DND-41 (cell line): ENCODE data around the gene FAM241B.

Source experiments
- ATAC-seq: fragments of 200-7000 bp; cut with Tn5 transposase; 3 replicates; pipeline ENCODE4 v1.9.1; 2021; ENCODE audit warnings: low read depth; ENCODE audit not compliant: insufficient read depth
- DNase-seq: peaks from one replicate; pipeline ENCODE4 v3.0.0-alpha.2; 2020
- H2AFZ ChIP-seq: 2 replicates; pipeline ENCODE4 v1.6.0; 2012; ENCODE audit warnings: low read depth, low read length
- H3K27ac ChIP-seq: 2 replicates; pipeline ENCODE4 v1.5.1; 2012; ENCODE audit warnings: low read length, inconsistent platforms
- H3K27me3 ChIP-seq: fragments of 200-600 bp; sonication (generic); 2 replicates; pipeline ENCODE4 v1.6.0; 2012; ENCODE audit warnings: low read length, mild to moderate bottlenecking, inconsistent platforms; ENCODE audit not compliant: insufficient read depth, poor library complexity
- H3K36me3 ChIP-seq: 2 replicates; pipeline ENCODE4 v1.5.1; 2012; ENCODE audit warnings: low read length, inconsistent platforms; ENCODE audit not compliant: insufficient read depth
- H3K4me1 ChIP-seq: 2 replicates; pipeline ENCODE4 v1.5.1; 2012; ENCODE audit warnings: mild to moderate bottlenecking, low read length; ENCODE audit not compliant: insufficient read depth
- H3K4me2 ChIP-seq: 2 replicates; pipeline ENCODE4 v1.6.0; 2012; ENCODE audit warnings: mild to moderate bottlenecking, moderate library complexity, low read length, inconsistent platforms; ENCODE audit not compliant: insufficient read depth
- H3K4me3 ChIP-seq, 2 experiments: fragments of 200-600 bp in 1 of 2; shearing (Covaris generic) in 1 of 2; 2 replicates each; pipeline ENCODE4 v1.5.1; 2012 to 2016; ENCODE audit warnings: inconsistent platforms in 2 of 2, low read length in 2 of 2, mild to moderate bottlenecking in 2 of 2, low read depth in 1 of 2, moderate library complexity in 1 of 2
- H3K79me2 ChIP-seq: 2 replicates; pipeline ENCODE4 v1.6.0; 2012; ENCODE audit warnings: low read length, inconsistent platforms; ENCODE audit not compliant: insufficient read depth
- H3K9ac ChIP-seq: 2 replicates; pipeline ENCODE4 v1.6.0; 2012; ENCODE audit warnings: low read depth, mild to moderate bottlenecking, inconsistent platforms, low read length, moderate library complexity
- H3K9me3 ChIP-seq: 2 replicates; pipeline ENCODE4 v1.5.1; 2012; ENCODE audit warnings: low read length, moderate library complexity, mild to moderate bottlenecking, inconsistent platforms; ENCODE audit not compliant: insufficient read depth, severe bottlenecking
- H4K20me1 ChIP-seq: 2 replicates; pipeline ENCODE4 v1.6.0; 2012; ENCODE audit warnings: low read length; ENCODE audit not compliant: insufficient read depth
- EZH2 ChIP-seq: IDR thresholded peaks from 3 replicates; pipeline ENCODE4 v1.6.1; 2012; ENCODE audit warnings: borderline replicate concordance, low read depth, mild to moderate bottlenecking, moderate library complexity, low read length, inconsistent platforms; ENCODE audit not compliant: severe bottlenecking
- TF ChIP-seq, protein P1 (sequence below): IDR thresholded peaks from 2 replicates; pipeline ENCODE4 v1.5.1; 2012; ENCODE audit warnings: borderline replicate concordance, low read length, moderate library complexity, mild to moderate bottlenecking; ENCODE audit not compliant: poor library complexity, severe bottlenecking; ENCODE audit errors: extremely low read depth

FAM241B gene, protein sequence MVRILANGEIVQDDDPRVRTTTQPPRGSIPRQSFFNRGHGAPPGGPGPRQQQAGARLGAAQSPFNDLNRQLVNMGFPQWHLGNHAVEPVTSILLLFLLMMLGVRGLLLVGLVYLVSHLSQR

DNA sequence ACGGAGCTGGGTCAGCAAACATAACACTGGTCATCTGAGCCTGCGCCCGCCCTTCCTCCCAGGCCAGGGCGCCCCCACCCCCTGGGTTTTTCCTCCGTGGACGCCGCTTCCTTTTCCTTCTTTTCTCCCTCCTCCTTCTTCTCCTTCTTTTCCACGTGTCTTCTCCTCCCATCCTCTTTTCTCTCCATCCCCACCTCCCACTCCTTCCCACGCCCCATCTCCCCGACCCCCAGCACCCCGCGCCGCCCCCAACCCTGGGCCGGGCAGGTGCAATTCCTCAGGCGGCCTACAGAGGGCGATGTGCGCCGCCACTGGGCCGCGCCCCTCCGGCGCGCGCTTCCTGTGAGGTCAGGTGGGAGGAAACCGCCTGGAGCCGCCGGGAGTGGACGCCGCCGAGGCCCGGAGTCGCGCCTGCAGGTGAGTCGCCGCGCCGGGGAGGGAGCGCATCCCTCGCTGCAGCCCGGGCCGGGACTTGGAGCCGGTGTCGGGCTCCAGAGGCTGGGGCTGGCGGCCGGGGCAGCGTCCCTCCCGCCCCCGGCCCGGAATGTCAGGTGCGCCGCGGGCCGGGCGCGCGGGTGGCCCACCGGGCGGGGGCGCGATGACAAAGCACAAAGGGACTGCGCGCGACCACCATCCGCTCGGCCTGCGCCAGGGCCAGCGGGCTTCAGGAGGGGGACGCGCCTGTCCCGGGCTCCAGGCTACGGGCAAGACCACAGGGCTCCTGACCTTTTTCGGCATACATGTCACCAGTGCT is at the start of gene FAM241B:
FAM241B (plus strand) TSS at position 351 of the 754 bp plus-strand sequence. CDS start 1,497 bp downstream, outside the sequence.
- Histone ChIP-seq H2AFZ (no peak within 1 kb of the TSS), H3K4me1 (no peaks in the 10 kb centered on the region), H3K9ac (no peak within 1 kb of the TSS), H3K4me2 (no peak within 1 kb of the TSS), H3K4me3 (no peak within 1 kb of the TSS), H3K27me3 (no peaks in the 10 kb centered on the region), H3K36me3 (no peaks in the 10 kb centered on the region), H3K79me2 (no peaks in the 10 kb centered on the region), H4K20me1 (no peaks in the 10 kb centered on the region; the same call in 1 of the 2 replicates), H3K9me3 (no peaks in the 10 kb centered on the region), H3K27ac (no peak within 1 kb of the TSS)
- ATAC-seq (no peak), DNase-seq (no peak)
- TF ChIP-seq, protein P1, sequence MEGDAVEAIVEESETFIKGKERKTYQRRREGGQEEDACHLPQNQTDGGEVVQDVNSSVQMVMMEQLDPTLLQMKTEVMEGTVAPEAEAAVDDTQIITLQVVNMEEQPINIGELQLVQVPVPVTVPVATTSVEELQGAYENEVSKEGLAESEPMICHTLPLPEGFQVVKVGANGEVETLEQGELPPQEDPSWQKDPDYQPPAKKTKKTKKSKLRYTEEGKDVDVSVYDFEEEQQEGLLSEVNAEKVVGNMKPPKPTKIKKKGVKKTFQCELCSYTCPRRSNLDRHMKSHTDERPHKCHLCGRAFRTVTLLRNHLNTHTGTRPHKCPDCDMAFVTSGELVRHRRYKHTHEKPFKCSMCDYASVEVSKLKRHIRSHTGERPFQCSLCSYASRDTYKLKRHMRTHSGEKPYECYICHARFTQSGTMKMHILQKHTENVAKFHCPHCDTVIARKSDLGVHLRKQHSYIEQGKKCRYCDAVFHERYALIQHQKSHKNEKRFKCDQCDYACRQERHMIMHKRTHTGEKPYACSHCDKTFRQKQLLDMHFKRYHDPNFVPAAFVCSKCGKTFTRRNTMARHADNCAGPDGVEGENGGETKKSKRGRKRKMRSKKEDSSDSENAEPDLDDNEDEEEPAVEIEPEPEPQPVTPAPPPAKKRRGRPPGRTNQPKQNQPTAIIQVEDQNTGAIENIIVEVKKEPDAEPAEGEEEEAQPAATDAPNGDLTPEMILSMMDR = peak; percentile 54
- TF ChIP-seq EZH2 = no peak

DNA sequence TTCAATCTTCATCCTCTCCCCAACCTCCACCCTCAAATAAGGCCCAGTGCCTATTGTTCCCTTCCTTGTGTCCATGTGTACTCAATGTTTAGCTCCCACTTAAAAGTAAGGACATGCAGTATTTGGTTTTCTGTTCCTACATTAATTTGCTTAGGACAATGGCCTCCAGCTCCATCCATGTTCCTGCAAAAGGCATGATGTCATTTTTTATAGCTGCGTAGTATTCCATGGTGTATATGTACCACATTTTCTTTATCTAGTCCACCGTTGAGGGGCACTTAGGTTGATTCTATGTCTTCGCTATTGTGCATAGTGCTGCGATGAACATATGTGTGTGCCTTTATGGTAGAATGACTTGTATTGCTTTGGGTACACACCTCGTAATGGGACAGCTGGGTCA is 49.6 kb upstream of the FAM241B start:
- Histone ChIP-seq H3K79me2 (no peaks in the 10 kb centered on the region), H3K36me3 (no peaks in the 10 kb centered on the region), H3K27ac (no peak overlapping the region), H3K27me3 (no peaks in the 10 kb centered on the region), H2AFZ (no peak overlapping the region), H3K4me1 (no peaks in the 10 kb centered on the region), H3K9ac (no peak overlapping the region), H3K4me2 (no peak overlapping the region), H3K4me3 (no peak overlapping the region), H3K9me3 (no peaks in the 10 kb centered on the region), H4K20me1 (no peaks in the 10 kb centered on the region)
- ATAC-seq (no peak), DNase-seq (no peak)
- TF ChIP-seq, protein P1 = no peak
- TF ChIP-seq EZH2 = no peak

DNA sequence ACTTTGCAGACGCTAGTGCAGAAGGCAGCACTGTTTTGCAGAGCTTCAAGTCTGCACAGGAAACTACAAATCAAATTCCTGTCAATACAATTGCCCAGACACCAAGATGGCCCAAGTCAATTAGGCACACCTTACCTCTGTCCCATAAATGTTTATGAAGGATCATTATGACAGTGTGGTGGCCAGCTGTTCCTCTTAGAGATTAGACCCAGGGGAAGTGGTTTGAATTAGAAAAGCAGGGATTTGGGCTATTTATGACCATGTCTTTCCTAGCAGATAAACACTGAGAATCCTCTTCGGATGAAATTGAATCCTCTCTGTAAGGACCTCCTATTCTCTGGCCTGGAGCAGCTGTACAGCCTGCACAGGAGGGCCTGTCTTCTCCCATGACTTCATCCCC is 46.9 kb upstream of the FAM241B start:
- DNase-seq (no peak), ATAC-seq (no peak)
- Histone ChIP-seq H2AFZ (no peak overlapping the region), H4K20me1 (no peaks in the 10 kb centered on the region), H3K9ac (no peak overlapping the region), H3K36me3 (no peaks in the 10 kb centered on the region), H3K79me2 (no peaks in the 10 kb centered on the region), H3K27me3 (peaks cover 5% of the 10 kb centered on the region), H3K27ac (no peak overlapping the region), H3K4me3 (no peak overlapping the region), H3K4me1 (no peaks in the 10 kb centered on the region), H3K9me3 (no peaks in the 10 kb centered on the region), H3K4me2 (no peak overlapping the region)
- TF ChIP-seq, protein P1 = no peak
- no peak for TF ChIP-seq EZH2
